NCI-H2107 (cell line): Measurements from ENCODE around the gene SLC18A2.
A peak's percentile ranks its signal among the peaks of the same experiment; 100 is the strongest.
"Not testable (repeated sequence)": the region's sequence is repeated elsewhere in the genome, so short reads cannot be mapped to it uniquely, and the experiment has no call there.

Source experiments
- DNase-seq: peaks from one replicate; lab custom pipeline; 2025; lab: John Stamatoyannopoulos, UW

Gene SLC18A2

DNA sequence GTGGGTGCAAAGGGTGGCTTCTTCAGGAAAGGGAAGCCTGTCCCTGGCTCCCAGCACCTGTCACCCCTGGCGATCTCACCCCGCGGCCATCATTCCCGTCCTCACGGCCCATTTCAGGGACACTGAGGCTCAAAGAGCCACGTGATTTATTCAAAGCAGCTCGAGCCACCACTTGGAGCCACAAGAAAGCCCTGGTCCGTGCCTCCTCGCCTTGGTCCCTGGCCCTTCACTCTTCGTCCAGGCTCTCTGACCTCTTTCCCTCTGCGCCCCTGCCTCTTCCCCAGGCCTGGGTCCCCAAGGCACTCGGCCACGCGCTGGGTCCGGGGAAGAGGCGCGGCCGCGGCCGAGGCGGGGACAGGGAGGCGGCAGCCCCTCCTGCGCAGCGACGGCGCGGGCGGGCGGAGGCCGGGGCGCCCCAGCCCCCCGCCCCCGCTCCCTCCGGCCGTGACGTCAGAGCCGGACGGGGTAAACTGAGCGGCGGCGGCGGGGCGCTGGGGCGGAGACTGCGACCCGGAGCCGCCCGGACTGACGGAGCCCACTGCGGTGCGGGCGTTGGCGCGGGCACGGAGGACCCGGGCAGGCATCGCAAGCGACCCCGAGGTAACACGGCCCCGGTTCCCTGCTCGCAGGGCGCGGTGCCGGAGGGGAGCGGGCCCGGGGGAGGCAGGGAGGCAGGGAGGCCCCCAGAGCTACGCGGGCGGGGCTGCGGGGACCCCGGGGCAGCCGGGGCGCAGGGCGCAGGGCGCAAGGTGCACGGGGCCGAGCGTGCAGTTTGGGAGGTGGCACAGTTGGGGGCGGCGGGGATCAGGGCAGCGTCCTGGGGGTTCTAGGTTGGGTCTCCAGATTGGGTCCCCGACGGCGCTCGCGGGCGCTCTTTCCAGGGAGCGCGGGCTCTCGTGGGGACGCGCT lies at the start of gene SLC18A2:
Gene SLC18A2 (plus strand): TSS at position 494 of the 909 bp plus-strand sequence. CDS start 580 bp downstream, outside the sequence.
- DNase-seq: no peak

GRCh38 chr10:117197189-117197588 lies 43.7 kb upstream of the SLC18A2 start, which contains the start of gene KCNK18:
Gene KCNK18, plus strand, starts transcription at chr10:117197489. Its CDS starts 0 bp downstream, at chr10:117197489.
- DNase-seq: no peak

DNA sequence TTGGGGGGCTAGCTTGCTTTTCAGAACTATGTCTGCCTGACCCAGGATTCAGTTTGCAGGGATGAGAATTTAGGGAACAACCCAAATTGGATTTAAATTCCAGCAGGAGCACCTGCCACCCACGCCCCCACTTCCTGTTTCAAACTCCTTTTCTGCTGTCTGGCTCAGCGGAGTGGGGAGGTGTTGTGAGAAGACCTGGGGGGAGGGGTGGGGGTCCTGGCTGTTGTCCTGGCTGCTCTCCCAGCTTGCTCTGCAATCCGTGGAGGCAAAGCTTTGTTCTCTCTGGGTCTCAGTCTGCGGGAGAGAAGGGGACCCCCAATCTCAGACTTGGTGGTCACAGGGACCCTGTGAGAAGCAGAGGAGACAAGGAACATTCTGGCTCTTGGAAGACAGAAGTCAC lies 42.8 kb upstream of the SLC18A2 start:
- DNase-seq: no peak

- DNase-seq: no peak
Measured at GRCh38 chr10:117201826-117202225, 39.1 kb upstream of the SLC18A2 start.

GRCh38 chr10:117204316-117204715 lies 36.6 kb upstream of the SLC18A2 start:
- no peak for DNase-seq

DNA sequence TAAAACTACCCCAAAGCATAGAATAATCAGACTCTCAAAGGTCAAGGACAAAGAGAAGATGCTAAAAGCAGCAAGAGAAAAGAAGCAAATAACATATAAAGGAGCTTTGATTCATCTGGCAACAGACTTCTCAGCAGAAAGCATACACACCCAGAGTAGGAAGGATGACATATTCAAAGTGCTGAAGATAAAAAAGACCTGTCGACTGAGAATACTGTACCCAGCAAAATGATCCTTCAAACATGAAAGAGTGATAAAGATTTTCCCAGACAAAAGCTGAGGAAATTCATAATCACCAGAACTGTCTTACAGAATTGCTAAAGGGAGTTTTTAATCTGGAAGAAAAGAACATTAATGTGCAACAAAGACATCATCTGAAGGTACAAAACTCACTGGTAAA lies 28.7 kb upstream of the SLC18A2 start:
- no peak for DNase-seq

DNA sequence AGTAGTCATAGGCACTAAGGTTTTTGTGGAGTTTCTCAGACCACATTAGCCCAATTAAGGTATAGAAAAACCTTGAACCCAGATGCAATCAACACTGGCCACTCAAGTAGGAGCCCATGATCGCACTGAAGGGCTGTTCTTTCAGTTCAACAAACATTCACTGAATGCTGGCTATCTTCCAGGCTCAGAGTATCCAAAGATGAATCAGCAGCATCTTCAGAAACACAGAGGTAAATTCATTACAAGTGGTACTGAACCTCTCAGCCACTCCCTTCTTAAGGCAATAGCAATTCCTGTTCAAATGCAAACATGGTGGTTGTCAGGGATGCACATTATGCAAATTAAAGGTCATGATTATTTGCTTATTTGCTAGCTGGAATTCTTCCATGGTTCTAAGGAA lies 26.5 kb upstream of the SLC18A2 start:
- no peak for DNase-seq

DNA sequence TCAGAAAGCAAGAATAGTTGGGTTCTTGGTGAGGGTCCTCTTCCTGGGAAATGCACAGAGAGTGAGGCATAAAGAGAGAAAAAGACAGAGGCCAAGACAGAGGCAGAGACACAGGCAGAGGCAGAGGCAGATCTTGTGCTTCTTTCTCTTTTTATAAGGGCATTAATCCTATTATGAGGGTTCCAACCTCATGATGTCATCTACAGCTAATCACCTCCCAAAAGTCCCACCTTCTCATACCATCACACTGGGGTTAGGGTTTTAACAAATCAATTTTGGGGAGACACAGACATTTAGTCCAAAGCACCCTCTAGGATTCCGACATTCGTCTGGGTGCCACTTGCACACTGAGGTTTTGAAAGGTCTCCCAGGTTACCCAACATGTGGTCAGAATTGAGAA lies 25.8 kb upstream of the SLC18A2 start:
- no peak for DNase-seq

- DNase-seq: no peak
Measured at GRCh38 chr10:117216028-117216427, 24.9 kb upstream of the SLC18A2 start.

GRCh38 chr10:117216611-117217195 lies 24.2 kb upstream of the SLC18A2 start:
- DNase-seq: peak; percentile 4

GRCh38 chr10:117217196-117217761 lies 23.6 kb upstream of the SLC18A2 start:
- DNase-seq: no peak

DNA sequence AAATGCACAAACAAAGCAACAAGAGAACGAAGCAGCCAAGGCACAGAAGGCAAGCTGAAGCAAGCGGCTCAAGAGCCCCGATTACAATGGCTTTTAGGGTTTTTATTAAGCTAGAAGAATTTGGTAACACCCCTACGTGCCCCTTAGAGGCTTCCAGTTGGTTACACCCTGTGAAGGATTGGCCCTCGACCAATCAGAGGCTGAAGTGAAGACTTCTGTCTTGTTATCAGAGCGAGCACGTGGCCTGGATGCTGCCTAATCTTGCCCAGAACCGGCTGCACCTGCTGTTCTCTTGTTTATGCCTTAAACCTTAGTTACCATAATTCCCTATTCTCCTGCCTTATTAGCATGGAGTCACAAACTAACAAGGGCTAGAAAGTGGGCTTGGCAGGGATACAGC lies 22.3 kb upstream of the SLC18A2 start:
- DNase-seq: no peak

DNA sequence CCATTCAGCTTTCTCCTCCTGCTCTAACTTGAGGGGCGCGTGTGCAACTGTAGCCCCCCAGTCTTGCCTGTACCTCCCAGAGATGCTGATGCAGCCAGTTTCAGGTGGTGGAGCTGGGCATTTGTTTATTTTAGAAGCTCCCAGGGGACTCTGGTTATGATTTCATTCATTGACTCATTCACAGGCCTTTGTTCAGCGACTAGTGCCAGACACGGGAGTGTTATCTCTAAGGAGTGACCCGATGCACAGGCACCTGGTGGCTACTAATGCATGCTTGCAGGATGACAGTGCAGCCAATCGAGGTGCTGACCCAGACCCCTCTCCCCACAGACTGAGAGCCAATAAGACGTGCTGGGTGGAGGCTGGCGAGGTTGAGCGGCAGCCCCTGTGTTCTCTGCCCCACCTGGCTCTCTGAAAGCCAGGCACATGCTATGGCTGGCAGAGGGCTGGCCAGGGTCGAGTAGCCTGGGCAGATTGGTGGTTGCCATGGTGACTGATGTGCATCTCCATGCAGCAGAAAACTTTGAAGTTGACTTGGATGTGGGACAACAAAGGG lies 19.7 kb upstream of the SLC18A2 start:
- no peak for DNase-seq

DNA sequence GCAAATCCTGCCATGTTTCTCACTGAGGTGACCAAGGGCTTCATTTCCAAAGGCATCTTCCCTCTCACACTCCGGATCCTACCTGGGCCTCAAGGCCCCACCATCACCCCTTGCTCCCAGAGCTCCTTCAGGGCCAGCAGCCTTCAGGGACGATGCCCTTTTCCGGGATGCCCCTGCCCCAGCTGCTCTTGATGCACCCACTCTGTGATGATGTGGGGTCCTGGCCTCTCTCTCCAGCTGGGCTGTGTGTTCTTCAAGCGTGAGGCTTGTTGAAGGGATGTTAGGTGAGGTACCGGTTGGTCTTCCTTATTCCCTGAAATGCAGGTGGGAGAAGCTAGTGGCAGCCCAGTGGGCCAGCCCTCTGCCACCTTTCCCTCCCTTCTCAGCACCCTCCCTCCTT lies 18.4 kb upstream of the SLC18A2 start:
- DNase-seq: no peak

GRCh38 chr10:117222976-117223692 lies 17.8 kb upstream of the SLC18A2 start:
- DNase-seq: no peak

GRCh38 chr10:117223693-117224430 lies 17.1 kb upstream of the SLC18A2 start:
- no peak for DNase-seq

DNA sequence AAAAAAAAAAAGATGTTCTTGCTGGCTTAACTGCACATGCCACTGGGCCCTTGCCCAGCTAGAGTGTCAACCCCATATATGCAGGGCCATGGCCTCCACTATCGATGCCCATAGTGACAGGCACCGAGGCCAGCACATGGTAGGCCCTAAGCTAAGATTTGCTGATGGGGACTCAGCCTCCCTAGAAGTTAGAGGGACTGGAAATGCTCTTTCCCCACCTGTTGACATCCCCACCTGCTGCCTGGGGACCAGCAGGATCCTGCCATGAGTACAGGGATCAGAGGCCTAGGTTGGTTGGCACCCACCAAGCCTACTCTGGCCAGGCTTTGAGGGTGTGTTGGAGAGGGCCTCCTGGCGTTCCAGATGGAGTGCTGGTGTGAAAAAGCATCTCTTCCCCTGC lies 16.0 kb upstream of the SLC18A2 start:
- DNase-seq: no peak

DNA sequence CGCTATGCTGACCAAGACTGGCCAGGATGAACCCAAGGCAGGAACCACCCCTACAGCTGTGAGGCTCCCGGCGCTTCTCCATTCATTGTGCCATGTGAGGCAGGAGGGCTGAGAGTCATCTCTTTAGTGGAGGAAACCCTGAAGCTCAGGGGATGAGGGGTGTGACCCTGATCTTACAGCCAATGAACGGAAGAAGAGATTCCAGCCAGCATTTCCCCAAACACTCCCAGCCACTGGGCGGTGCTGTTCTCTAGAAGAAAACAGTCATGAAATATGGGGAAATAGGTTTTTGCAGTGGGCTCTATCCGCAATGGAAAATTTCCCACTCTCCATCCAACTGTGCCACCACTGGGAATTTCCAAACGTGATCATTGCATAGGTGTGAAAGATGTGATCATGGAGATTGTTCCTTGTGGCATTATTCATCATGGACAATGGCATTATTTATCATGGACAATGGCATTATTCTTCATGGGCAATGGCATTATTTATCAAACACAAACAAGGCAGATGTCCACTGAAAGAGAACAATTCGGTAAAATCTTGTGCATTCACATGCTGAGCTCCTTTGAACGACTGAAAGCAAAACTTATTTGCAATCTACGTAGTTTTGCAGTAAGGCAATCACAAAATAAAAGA lies 14.0 kb upstream of the SLC18A2 start:
- DNase-seq: no peak

DNA sequence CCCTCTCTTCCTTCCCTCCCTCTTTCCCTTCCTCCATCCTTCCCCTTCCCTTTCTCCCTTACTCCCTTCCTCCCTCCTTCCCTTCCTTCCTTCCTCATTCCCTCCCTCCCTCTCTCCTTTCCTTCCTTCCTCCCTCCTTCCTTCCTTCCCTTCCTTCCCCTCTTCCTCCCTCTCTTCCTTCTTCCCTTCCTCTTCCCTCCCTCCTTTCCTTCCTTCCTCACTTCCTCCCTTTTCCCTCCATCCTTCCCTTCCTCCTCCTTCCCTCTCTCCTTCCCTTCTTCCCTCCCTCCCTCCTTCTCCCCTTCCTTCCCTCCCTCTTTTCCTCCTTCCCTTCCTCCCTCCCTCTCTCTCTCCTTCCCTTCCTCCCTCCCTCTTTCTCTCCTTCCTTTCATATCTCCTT lies 12.7 kb upstream of the SLC18A2 start:
- DNase-seq: no peak

DNA sequence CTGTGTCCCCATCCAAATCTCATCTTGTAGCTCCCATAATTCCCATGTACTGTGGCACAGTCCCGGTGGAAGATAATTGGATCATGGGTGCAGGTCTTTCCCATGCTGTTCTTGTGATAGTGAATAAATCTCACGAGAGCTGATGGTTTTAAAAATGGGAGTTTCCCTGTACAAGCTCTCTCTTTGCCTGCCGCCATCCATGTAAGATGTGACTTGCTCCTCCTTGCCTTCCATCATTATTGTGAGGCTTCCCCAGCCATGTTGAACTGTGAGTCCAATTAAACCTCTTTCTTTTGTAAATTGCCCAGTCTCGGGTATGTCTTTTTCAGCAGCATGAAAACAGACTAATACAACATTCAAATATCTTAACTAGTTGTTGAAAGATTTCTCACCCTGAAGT lies 10.8 kb upstream of the SLC18A2 start:
- DNase-seq: not testable (repeated sequence)
